ENCODE data around the gene ZNF287.
"Not testable (repeated sequence)": the region's sequence is repeated elsewhere in the genome, so short reads cannot be mapped to it uniquely, and the experiment has no call there.

The ZNF287 gene

GRCh38 chr17:16568541-16569357 is at the start of gene ZNF287:
Gene ZNF287 (minus strand): TSS chr17:16569204. CDS start chr17:16567731, 1,473 bp downstream.
- no peak for FAIRE-seq

- no peak for FAIRE-seq
Observed at GRCh38 chr17:16617481-16618060, 48.6 kb upstream of the ZNF287 start.

GRCh38 chr17:16599537-16599936 is 30.5 kb upstream of the ZNF287 start:
- FAIRE-seq = no peak

GRCh38 chr17:16593356-16594102 is 24.5 kb upstream of the ZNF287 start:
- no peak for FAIRE-seq

GRCh38 chr17:16589097-16589969 is 20.3 kb upstream of the ZNF287 start:
- FAIRE-seq = no peak

- FAIRE-seq = no peak
Observed at GRCh38 chr17:16585796-16586195, 16.8 kb upstream of the ZNF287 start.

- no peak for FAIRE-seq
Observed at GRCh38 chr17:16584273-16584995, 15.4 kb upstream of the ZNF287 start.

GRCh38 chr17:16583781-16584180 is 14.8 kb upstream of the ZNF287 start:
- FAIRE-seq = no peak

- no peak for FAIRE-seq
Observed at GRCh38 chr17:16573466-16573865, 4.5 kb upstream of the ZNF287 start.

GRCh38 chr17:16569358-16569712 is 331 bp upstream of the ZNF287 start:
- FAIRE-seq = no peak

- FAIRE-seq = no peak
Observed at GRCh38 chr17:16552637-16553045, 16.4 kb downstream of the ZNF287 start.

GRCh38 chr17:16551878-16552636 is 16.9 kb downstream of the ZNF287 start:
- no peak for FAIRE-seq

GRCh38 chr17:16537130-16537458 is 31.9 kb downstream of the ZNF287 start:
- no peak for FAIRE-seq

GRCh38 chr17:16534236-16534635 is 34.8 kb downstream of the ZNF287 start:
- FAIRE-seq = no peak

GRCh38 chr17:16529906-16530305 is 39.1 kb downstream of the ZNF287 start:
- FAIRE-seq = no peak

GRCh38 chr17:16527298-16527697 is 41.7 kb downstream of the ZNF287 start:
- no peak for FAIRE-seq

- not testable (repeated sequence) for FAIRE-seq
Observed at GRCh38 chr17:16525556-16525955, 43.4 kb downstream of the ZNF287 start.

- no peak for FAIRE-seq
Observed at GRCh38 chr17:16521070-16521727, 47.8 kb downstream of the ZNF287 start.

- FAIRE-seq = no peak
Observed at GRCh38 chr17:16519021-16519420, 50.0 kb downstream of the ZNF287 start.

GRCh38 chr17:16517477-16517876 is 51.5 kb downstream of the ZNF287 start:
- no peak for FAIRE-seq

GRCh38 chr17:16516594-16517051 is 52.4 kb downstream of the ZNF287 start:
- FAIRE-seq = no peak
